Hematopoietic multipotent progenitor cell treated with erythropoietin and hydrocortisone succinate and interleukin-3 and kit ligand, for 4 days (in vitro differentiated cells): Measurements from ENCODE around the gene THSD4.

Source experiments
- DNase-seq: peaks from one replicate; pipeline ENCODE4 v3.0.0-alpha.2; 2015

THSD4 gene

DNA sequence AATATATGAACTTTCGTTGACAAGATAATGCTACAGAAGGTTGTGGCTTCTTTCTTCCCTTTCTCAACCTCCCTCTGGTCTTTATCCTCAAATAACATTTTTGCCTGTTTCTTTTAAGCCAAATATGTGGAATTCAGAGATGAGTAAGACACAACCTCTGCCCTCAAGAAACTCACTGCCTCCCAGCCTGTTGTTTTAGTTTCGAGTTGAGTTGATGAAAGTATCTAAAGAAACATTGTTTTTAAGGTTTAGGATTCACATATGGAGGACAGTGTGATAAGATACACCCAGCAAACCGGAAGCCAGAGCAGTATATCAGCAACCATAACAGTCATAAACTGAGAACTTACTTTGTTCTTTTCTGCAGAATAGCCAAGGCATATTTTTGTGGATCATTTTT lies 218.6 kb downstream of the THSD4 start:
- no peak for DNase-seq

DNA sequence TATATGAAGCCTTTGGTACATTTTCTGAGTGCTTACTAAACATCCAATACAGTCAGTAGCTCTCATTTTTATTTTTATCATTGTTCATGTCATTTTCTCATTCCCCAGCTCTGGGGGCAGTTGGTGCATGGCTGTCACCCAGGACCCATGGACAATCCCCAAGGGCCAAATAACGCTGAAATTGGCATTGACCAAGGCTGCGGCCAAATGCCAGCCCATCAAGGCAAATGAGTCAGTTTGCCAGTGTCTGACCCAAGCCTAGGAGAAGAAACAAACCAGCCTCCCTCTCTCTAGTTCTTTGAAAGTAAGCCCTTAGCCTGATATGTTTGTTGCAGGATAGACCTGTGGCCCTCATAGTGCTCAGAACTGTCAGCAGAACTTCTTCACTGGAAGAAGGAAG lies 219.2 kb downstream of the THSD4 start:
- DNase-seq: no peak

DNA sequence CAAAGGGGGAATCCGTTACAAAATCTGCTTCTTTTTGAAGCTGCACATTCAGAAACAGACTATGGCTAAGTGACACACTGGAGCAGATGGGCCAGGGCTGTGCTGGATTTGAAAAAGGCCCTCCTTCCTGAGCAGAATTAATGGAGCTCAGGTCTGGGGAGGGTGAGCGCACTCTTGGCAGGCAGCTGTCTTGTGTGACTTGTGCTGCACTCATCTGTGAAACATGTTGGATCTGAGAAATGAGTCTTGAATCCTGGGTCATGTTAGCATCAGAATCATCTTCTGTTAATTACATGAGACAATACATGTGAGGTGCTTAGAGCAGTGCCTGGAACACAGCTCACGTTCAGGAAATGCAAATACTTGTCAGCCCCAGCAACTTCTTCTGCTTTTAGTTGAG lies 219.6 kb downstream of the THSD4 start:
- no peak for DNase-seq

DNA sequence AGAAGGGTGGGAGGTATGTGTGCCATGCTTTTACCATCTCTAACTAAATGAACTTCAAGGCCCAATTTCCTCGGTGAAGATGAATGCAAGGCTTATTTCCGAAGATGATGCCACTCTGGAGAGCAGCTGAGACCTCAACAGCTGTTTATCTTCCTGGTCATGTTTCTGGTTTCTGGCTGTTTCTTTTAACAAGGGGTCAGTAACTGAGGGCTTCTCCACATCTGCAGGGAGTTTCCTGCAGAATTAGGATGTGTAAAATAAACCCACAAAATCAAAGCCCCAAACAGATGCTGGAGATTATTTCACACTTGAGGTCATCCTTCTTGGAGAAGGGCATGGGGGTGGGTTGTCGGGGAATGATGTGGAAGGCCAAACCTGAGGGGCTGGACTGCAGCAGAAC lies 220.3 kb downstream of the THSD4 start:
- DNase-seq: no peak

DNA sequence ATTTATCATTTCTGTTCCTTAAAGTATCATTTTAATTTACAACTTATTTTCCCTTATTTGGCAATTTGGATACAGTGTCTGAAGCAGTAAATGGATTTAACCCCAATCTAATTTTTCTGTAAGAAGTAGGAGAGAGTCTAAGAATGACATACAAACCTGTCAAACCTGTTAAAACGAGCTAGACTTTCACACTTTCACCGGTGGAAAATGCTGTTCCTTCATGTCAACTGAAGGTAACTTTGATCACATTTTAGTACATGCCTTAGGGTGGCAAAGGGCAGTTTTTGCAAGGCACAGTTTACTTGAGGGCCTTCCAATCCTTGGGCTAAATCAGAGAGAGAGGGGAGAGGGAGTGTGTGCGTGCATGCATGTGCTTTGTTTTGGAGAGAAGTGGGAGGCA lies 221.4 kb downstream of the THSD4 start:
- no peak for DNase-seq

DNA sequence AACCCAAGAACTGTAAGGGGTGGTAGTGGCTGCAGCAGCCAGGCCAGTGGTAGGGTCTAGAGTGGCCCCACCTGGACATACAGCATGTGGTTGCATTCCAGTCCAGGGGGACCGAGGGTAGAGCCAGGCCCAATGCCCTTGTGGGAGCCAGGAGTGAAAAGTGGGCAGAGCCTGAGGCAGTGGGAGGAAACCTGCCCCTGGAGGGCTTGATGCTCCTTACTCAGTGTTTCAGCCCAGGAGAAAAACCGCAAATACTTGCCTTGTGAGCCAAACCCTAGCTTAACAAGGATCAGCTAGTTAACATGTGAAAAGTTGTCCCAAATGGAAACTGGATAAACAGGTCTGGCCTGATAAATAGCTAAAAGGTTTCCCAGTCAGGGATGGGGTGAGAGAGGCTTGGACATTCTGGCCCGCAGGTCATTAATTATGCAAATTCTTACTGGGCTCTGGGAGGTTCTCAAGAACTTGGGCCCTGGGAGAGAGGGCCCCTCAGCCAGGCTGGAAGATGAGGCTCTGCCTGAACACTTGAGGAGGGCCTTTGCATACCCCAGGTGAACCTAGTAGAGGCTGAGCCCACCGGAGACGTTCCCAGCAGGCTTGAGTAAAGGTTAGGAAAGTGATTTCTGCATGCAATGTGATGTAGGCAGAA lies 222.1 kb downstream of the THSD4 start:
- DNase-seq: no peak

DNA sequence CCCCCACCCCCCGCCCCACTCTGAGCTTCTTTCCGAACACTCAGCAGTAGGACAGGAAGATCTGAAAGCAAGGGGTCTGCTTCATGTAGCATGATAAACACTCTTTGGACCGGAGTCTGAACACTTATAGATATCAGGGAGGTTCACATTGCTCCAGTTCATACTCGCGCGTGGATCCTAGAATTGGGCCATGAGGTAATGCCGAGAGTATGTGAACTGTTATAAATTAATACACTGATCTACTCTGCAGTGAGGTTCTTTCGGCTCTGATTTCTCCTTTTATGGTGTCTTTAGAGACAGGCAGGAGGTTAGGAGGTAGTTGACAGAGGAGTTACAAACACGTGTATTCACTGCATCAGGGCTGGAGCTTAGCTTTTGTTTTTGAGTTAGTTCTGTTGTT lies 223.0 kb downstream of the THSD4 start:
- DNase-seq: no peak

DNA sequence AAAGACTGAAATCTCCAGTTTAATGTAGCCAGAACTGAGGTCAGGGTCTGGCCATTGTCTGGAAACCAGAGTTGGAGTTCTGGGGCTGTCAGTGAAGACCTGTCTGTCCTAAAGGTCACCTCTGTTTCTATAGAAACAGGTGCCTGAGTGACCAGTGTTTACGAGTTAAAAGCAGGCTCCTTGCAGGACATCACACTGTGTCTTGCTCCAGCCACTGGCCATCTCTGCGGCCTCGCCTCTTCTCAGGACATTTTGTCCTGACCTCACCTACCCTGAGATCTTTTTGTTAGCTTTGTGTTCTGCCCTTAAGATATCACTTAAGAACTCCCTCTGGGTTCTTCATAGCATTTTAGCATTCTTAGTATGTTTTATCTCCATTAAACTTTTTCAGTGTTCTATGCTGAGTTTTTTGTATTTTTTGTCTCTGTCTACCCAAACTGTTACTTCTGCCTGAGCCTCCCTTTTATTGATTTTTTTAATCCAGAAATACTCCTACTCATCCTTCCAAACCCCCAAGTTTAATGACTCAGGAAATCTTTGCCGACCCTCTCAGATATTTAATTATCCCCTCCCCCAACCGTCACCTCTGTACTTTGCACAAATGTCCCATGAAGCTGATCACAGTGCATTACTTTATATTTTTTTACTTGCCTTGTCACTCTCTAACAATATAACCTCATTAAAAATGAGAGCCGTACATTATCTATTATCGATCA lies 223.7 kb downstream of the THSD4 start:
- DNase-seq: no peak

DNA sequence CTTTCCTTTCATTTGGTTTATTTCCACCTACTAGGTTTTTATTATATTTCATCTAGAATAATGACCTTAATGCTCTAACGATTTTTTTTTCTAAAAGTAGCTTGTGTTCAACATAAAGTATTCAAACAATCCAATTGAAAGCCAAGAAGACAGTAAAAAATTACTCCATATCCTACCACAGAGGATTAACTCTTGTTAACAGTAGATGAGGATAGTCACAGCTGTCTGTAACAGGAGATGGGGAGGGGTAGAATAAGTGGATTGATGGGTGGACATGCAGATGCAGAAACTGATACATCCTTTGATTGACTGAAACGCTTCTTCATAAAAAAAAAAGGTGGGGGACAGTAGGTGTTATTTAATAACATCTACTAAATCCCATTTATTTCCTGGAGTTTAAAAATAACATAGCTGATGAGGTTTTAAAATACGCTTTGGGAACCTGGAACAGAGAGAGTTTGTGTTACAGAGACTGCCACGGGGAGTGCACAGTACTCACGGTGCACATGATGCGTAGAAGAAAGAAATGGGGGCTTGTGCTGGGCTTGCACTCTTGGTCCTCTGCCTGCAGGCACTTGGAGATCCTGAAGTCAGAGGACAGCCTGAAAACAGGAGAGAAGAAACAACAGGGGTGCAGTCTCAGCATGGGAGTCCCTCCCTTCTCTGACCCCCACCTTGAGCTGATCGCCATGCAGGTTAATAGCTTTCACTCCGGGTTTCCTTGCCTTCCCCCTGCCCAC lies 226.7 kb downstream of the THSD4 start:
- no peak for DNase-seq

DNA sequence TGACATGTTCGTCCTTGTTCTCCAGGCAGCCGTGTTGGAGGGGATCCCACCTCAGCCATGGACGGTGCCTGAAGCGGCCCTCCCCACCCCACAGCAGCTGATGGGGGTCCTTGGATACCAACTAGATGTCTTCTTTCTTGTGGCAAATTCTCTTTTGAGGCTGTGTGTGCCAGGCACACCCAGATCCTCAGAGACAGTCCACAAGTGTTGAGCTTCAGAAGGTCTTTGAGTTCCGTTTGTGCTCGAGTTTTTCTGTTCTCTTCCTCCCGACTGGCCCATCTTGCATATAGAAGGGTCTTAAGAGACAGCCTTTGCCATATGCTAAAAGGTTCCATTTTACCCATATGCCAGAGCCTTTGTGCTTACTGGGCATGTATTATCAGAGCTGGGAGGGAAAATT lies 227.4 kb downstream of the THSD4 start:
- no peak for DNase-seq

DNA sequence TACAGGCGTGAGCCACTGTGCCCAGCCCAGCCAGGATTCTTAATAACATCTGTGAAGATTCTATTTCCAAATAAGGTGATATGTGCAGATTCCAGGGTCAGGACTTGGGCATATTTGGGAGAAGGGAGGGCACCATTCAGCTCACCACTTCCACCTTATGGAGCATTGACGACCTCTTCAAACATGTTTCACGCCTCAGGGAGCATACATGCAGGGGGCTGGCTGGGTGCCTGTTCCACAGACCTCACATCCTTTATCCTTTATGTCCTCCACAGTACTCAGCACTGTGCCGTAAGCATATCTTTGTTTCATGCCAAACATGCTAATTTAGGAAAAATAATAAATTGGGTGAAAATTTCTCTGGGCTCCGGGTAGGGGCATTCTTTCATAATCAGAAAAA lies 229.0 kb downstream of the THSD4 start:
- no peak for DNase-seq

DNA sequence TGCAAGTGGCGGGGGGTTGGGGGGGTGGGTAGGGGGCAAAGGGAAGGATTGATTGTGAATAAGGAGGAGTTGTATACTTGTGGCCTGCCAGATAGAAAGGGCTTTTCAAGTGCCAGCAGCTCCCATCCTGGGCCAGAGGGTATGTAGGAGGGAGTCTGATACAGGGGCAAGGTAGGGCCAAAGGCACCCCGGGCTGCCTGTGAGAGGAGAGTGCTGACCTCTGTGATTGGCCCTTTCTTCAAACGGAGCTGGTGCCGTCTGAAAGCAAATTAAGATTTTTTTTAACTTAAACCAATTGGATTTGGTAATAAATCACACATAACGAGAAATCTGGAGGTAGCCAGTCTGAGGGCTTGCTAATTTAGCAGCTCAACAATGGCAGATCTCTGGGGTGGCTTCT lies 229.9 kb downstream of the THSD4 start:
- DNase-seq: no peak

DNA sequence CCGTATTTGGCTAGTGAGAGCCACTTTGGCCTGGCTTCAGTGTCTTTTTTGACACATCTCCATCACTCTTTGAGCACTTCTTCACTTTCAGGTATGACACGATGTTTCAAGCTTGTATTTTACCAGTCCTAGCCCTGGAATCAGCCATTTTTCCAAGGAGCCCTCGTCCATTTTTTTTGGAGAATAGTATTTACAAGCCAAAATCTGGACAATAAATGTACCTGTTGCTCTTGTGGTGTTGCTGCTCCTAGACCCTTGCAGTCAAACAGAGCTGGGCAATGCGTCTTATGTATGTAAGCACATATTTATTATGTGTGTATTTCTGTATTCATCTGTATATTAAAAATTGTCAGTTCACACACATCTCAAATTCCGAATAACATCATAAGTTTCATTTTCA lies 231.2 kb downstream of the THSD4 start:
- no peak for DNase-seq

DNA sequence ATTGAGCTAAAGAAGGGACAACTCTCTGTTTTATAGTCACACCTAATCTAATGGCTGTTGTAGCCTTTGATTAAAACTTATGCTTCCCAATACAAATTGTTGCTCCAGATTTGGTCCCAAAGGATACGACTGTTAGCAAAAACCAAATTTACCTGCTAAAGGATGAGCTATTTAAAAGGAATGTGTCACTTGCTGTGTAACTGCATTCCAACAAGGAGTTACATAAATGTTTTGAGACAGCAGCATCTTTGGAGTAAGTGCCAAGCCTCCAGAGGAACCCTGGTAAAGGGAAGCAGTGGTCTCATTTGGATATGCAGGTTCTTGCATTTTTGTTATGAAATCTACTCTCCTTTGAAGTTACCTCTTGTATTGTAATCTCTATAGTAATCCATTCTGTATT lies 233.3 kb downstream of the THSD4 start:
- no peak for DNase-seq

DNA sequence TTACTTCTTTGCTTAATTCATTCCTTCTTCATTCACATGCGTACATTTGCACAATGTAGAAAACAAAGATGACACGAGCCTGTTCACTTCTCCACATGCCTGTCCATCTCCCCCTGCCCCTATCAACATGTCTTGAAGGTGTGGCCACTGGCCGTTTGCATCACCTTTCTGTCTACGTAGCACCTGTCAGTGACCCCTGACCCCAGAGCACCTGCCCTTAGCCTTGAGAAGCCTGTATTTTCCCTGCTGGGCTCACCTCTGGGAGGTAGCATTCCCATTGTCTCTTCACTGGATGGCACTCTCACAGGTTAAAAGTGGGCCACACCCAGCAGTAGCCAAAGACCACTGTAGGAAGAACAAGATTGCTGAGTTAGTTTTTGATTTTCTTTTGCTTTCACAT lies 234.1 kb downstream of the THSD4 start:
- no peak for DNase-seq

DNA sequence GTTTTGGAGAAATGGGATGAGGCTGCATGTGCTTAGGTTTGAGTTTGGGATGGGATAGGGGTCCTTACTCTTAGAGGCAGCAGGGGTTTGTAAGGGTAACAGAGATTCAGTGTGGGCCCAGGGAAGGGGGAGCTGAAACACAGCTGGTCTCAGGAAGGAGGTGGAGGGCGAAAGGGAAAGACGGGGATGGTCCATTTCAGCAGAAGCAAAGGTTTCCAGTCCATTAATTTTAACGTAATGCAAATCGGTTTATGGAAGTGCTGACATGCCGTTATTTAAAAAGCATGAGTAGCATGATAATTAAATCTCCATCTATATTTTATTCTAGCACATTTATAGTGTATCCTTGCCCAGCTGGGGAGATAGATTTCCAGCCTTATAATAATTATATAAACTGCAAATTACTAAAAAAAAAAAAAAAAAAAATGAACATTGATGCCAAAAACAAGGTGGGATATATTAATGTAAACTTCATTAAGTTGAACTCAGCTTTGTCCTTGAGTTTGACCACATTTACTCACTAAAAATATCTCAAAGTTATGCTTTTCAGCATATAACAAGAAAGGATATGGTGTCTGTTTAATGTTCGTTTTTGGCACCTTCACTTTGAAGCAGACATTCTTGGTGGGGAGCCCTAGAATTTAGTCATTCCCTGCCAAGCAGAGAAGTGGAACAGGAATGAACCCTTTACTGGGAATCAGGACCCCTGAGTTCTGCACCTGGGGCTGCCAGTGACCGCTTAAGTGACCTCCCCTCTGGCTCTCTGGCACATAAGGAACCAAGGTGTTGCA lies 234.7 kb downstream of the THSD4 start:
- no peak for DNase-seq

DNA sequence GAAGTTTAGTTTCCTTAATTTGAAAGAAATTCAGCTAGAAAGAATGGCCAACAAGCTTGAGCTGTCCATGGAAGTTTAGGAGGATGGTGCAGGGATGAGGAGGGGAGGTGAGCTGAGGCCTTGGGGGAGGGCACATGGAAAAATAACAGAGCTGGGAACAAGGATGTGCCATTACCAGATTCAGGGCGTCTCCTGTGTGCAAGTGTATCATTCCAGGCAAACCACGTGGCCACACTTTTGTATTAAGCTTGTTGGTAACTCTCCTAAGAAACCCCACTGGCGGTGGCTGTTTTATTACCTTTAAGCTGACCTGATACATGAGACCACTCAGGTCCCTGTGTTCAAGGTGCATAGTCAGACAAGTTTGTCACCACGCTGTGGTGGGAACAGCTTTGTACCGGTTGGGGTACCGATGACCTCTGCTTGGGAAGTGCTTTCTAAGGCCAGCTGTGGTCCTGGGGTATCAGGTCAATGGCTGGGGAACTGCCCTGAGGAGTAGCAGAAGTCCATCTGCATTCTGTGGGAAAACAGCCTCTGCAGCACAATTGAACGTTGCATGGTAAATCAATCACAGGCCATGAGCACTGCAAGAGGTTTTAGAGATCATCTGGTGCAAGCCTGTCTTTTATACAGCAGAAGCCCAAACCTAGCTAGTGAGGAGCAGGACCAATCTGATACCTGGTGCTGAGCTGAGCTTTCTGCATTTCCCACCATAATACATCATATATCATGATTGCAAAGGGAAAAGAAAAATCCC lies 235.5 kb downstream of the THSD4 start:
- no peak for DNase-seq

DNA sequence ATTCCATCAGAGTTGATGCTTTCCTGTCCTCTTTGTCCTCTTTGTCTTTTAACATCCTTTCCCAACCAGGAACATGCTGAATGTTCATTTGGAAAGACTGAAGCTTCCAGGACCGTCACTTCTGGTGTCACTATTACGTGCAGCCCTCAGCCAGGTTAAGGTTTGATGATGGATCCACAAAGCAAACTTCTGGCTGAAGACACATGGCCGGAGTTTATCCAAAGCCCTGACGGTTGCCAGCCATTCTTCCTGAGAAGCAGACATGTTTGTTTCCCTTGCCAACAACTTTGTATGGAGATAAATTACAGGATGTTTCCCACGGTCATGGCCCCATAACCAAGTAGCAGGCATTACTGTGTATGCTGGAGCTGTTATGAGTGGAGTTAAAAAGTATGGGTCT lies 236.9 kb downstream of the THSD4 start:
- DNase-seq: no peak

DNA sequence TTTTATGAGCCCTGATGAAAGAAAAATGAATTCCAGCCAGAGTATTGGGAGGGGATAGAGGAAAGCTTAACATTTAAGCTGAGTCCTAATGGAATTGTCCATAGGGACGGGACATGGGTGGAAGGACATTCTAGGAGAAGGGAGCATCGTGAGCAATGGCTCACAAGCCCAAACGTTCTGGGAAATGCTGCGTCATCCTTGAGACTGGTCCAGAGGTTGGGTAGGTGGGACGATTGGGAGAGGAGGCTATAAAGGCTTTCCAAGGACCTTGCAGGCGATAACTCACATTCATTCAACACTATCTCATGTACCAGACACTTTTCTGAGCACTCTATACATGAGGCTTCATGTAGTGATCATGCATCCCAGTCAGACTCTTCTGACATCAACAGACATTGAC lies 237.5 kb downstream of the THSD4 start:
- DNase-seq: no peak

DNA sequence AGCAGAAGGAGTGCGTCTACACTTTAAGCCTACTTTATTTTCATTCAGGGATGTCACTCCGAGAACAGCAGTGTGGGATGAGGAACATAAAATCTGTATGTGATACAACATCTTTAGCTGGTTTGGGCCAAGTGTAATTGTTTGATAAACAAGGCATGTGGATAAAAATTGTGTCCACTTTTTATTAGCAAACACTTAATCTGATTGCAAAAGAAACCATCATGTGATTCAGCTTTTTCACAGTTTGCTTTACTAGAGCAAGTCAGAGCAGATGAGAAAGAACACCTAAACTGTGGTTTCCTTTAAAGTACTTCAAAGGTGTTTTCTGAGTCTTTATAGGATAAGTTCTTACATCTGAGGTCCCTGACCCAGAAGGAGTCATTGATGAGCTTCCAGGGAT lies 237.9 kb downstream of the THSD4 start:
- DNase-seq: no peak

DNA sequence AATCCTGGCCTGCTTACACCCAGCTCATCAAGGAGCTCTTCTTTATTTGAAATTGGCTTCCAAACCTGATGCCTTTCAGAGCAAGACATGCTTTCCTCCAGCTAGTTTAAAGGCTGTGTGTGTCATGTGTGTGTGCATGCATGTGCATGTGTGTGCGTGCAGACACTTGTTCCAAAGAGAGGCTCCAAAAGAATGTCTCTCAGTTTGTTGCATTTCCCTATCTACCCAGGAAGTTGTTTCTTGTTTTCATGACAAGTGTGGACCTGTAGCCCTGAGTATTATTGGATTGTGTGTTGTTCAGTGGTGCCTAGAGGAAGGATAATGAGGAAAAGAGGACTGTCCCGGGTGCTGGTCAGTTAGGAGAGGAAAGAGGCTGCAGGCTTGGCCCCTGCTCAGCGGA lies 240.0 kb downstream of the THSD4 start:
- no peak for DNase-seq

DNA sequence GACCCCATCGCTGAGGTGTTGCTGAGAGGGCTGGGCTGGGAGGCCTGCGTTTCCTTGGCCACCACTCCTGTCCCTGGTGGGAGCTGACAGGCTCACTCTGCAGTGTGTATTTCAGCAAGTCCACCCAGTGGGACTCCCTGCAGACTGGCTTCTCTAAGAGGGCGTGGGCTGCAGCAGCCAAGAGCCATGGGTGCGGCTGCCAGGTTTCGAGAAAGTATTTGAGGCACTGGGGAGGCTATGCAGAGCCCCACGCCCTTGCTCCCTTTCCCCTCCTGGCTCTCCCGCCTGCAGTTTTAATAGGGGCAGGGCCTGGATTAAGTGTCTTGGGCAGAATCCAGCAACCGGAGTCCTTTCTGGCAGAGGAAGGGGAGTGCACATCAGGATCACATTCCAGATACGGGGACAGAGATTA lies 242.1 kb downstream of the THSD4 start:
- DNase-seq: no peak

DNA sequence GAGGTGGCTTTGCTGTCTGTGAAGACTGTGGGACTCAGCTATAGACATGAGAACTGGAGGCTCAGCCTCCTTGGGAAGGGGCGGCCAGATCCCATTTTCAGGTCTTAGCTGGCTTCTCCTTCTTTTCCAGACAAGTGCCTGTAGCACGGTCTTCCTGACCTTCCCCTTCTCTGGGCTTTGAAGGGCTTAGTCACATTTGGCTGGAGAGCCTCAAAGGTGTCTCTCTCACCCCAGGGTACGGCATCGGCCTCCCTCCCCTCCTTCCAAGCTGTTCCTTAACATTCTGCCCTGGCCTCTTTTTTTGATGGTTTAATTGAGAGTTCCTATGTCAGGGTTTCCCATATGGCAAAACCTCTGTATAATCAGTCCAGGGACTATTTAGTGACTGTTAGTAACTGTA lies 242.7 kb downstream of the THSD4 start:
- DNase-seq: no peak
